Endometrial microvascular endothelial cells (primary cell): ENCODE results near the gene PLA2G6. TPM values are rescaled to one million over a fixed set of nuclear protein-coding genes. Genes with fewer than 3 reads are reported as not detected.
"Not testable (repeated sequence)": the region's sequence is repeated elsewhere in the genome, so short reads cannot be mapped to it uniquely, and the experiment has no call there.

Source experiments
- in situ Hi-C: cut with HindIII; loops from 2 replicates; pipeline ENCODE4 v1.10.0; 2017; ENCODE audit warnings: low sequenced_read_pairs, low pct_unique_long_range_greater_than_20kb; ENCODE audit errors: inconsistent ontology term
- total RNA-seq: library from RNA; depleted of rRNA; stranded (reverse); fragments of >200 nt; gene quantifications from one replicate; pipeline ENCODE4 v1.2.3, GENCODE V29; 2015; ENCODE audit errors: inconsistent ontology term

Gene PLA2G6
- total RNA-seq, 1 donor from 2014 or later = 1.6 TPM

GRCh38 chr22:38196791-38197419 lies 15.3 kb upstream of the PLA2G6 start:
- in situ Hi-C loops = no loop called here

- in situ Hi-C loops = no loop called here
These were observed 11.9 kb upstream of the PLA2G6 start for GRCh38 chr22:38193580-38193979.

DNA sequence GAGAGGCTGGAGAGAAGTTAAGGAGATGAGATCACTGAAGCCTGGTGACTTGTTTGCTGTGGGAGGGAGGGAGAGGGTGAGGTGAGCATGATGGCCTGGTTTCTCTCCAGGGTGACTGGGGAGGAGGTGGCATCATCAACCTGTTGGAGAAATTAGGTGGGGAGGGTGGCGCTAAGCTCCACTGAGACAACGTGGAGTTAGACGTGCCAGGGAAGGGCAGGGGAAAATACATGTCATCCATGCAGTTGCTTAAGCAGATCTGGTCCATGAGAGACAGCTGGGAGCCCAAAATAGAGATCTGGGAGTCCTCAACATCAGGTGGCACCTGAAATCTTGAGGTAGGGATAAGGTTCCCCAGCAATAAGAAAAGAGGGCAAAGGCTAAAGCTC lies 10.8 kb upstream of the PLA2G6 start:
- in situ Hi-C loops = no loop called here

DNA sequence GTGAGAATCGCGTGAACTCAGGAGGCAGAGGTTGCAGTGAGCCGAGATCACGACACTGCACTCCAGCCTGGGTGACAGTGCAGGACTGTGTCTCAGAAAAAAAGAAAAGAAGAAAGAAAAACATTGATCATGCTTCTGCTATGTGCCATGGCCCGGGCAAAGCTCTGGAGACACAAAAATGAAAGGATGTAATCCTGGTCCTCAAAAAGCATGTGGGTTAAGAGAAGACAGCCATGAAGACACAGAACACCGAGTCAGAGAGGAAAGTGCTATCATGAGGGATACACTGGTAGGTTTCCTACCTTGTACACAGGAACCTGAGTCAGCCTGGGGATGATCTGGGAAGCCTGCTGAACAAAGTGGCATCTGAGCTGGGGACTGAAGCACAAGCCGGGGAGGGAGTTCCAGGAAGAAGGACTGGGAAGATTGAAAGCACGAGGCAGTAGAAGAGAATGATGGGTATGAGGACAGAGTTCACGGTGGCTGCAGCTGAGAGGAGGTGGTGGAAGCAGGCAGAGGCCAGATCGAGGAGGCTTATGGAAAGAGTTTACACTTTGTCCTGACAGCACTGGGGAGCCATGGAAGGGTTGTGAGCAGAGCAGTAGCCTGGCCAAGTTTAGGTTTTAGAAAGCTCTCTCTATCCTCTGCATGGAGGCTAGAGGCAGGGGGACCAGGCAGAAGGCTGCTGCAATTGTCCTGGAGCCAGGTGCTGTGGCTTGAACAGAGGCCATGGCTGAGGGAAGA lies 10.3 kb upstream of the PLA2G6 start:
- in situ Hi-C loops = no loop called here

DNA sequence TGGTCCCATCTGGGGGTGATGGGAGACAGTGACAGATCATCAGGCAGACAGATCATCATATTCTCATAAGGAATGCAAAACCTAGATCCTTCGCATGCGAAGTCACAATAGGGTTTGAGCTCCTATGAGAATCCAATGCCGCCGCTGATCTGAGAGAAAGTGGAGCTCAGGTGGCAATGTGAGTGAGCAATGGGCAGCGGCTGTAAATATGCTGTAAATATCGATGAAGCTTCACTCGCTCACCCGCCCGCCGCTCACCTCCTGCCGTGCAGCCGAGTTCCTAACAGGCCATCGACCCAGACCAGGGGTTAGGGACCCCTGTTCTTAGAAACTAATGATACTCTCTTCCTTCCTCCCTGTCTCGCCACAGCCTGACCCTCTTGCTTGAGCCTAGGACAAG lies 9.4 kb upstream of the PLA2G6 start:
- in situ Hi-C loops = no loop called here

DNA sequence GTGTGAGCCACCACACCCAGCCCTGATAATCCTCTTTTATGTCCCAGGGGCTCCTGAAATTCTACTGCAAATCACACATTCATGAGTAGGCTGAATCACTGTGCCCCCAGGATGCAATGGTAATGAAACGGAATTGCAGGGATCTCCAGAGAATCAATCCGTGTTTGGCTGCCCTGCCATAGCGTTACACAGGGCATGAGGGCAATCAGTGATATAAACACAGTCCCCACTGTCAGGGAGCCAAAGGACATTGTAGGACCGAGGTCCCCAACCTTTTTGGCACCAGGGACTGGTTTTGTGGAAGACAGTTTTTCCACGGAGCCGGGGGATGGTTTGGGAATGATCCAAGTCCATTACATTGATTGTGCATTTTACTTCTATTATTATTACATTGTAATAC lies 9.0 kb upstream of the PLA2G6 start:
- in situ Hi-C loops = no loop called here

GRCh38 chr22:38189104-38189503 lies 7.5 kb upstream of the PLA2G6 start:
- in situ Hi-C loops = no loop called here

DNA sequence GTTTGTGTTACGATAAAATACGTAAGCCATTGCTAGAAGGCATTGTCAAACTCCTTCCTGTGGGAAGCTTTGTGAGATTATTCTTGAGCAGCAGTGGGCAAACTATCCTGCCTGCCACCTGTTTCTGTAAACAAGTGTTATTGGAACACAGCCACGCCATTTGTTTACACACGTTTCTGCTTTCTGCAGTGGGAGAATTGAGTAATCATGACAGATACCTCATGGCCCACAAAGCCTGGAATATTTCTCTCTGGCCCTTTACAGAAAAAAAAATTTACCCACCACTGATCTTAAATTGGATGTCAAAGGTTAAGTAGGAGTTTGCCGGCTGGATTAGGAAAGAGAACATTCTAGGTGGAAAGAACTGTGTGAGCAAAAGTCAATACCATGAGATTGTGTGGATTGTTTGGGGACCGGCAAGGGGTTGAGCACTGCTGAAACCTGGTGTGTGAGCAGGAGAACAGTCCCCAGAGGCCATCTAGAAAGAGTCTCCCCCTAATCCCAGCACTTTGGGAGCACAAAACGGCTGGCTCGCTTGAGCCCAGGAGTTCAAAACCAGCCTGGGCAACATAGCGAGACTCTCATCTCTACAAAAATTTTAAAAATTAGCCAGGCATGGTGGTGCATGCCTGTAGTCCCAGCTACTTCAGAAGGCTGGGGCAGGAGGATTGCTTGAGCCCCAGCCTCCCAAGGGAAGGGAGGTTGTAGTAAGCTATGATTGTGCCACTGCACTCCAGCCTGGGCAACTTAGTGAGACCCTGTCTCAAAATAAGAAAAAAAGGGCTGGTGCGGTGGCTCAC lies 6.0 kb upstream of the PLA2G6 start:
- in situ Hi-C loops = no loop called here

DNA sequence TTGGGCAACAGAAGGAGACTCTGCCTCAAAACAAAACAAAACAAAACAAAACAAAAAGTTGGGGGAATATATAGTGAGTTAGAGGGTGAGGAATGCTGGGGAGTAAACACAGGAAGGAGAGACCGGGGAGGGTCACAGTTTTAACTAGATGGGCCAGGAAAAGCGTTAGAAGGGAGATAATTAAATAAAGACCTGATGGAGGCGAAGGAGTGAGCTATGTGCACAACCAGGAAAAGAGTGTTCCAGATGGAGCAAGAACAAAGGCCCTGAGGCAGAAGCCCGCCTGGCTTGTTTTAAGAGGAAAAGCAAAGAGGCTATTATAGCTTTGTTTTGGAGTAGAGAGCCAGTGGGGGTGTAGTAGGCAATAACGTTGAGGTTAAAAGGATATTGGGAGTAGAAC lies 4.8 kb upstream of the PLA2G6 start:
- in situ Hi-C loops = no loop called here

GRCh38 chr22:38184788-38185187 lies 3.2 kb upstream of the PLA2G6 start:
- in situ Hi-C loops = no loop called here

GRCh38 chr22:38180841-38181452 lies 683 bp downstream of the PLA2G6 start:
- in situ Hi-C loops = no loop called here

- in situ Hi-C loops = not testable (repeated sequence)
These were observed 3.1 kb downstream of the PLA2G6 start for GRCh38 chr22:38178605-38178937.

DNA sequence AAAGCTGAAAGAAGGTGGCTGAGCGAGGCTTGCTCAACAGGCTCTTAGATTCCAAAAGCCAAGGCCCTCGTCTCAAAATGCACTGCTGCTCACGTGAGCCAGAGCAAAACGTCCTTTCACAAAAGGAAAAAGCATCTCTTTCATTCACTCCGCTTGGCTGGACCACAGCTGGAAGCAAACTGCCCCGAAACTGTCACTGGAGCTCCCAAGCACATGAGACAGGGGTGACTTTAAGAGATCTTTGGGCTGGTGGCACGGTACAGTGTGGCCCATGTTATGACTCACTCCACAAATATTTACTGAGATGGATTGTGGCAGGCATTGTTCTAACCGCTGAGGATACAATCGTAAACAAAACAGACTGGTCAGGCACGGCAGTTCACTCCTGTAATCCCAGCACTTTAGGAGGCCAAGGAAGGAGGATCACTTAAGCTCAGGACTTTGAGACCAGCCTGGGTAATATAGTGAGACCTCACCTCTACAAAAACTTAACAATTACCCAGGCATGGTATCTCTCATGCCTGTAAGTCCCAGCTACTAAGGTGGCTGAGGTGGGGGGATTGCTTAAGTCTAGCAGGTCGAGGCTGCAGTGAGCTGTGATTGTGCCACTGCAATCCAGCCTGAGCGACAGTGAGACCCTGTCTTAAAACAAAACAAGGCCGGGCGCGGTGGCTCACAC lies 3.6 kb downstream of the PLA2G6 start:
- in situ Hi-C loops = no loop called here

DNA sequence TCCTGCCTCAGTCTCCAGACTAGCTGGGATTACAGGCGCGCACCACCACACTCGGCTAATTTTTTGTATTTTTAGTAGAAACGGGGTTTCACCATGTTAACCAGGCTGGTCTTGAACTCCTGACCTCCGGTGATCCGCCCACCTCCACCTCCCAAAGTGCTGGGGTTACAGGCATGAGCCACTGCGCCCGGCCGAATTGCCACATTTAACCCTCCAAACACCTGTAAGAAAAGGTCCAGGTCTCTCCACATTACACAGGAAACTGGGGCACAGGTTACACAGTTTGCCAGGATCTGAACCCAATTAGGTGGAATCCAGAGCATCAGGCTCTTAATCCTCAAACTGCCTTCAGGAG lies 4.1 kb downstream of the PLA2G6 start:
- in situ Hi-C loops = not testable (repeated sequence)

DNA sequence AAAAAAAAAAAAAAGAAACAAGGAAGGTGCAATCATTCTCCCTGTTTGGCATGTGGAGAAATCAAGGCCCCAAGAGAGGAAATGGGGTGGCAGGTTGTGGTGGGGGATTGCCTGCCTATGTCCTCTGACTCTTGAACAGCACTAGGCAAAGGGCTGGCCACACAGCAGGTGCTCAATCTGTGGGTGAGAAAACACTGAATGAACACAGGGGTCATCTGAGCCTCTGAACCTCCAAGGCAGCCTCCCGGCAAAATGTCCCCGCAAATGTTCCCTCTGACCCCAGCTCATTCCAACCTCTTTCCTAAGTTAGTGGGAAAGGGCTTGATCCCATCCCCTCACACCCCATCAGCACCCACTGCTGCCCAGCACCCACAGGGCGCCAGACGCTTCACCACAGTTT lies 4.6 kb downstream of the PLA2G6 start:
- in situ Hi-C loops = no loop called here

- in situ Hi-C loops = no loop called here
These were observed 5.4 kb downstream of the PLA2G6 start for GRCh38 chr22:38176170-38176741.

GRCh38 chr22:38175206-38176118 lies 6.2 kb downstream of the PLA2G6 start:
- in situ Hi-C loops = no loop called here

- in situ Hi-C loops = loop anchor here (25.0 kb wide), 1 partner anchor 138 kb away; the partner anchor contains the start of gene CSNK1E
These were observed 7.0 kb downstream of the PLA2G6 start for GRCh38 chr22:38174626-38175025.
